Measurements from ENCODE around the gene QRICH2. TPM values are rescaled to one million over a fixed set of nuclear protein-coding genes. Genes with fewer than 3 reads are reported as not detected.
"Not testable (repeated sequence)": the region's sequence is repeated elsewhere in the genome, so short reads cannot be mapped to it uniquely, and the experiment has no call there.

The QRICH2 gene
- polyA plus RNA-seq, 2 donors, result 2.1 to 5.6 TPM

DNA sequence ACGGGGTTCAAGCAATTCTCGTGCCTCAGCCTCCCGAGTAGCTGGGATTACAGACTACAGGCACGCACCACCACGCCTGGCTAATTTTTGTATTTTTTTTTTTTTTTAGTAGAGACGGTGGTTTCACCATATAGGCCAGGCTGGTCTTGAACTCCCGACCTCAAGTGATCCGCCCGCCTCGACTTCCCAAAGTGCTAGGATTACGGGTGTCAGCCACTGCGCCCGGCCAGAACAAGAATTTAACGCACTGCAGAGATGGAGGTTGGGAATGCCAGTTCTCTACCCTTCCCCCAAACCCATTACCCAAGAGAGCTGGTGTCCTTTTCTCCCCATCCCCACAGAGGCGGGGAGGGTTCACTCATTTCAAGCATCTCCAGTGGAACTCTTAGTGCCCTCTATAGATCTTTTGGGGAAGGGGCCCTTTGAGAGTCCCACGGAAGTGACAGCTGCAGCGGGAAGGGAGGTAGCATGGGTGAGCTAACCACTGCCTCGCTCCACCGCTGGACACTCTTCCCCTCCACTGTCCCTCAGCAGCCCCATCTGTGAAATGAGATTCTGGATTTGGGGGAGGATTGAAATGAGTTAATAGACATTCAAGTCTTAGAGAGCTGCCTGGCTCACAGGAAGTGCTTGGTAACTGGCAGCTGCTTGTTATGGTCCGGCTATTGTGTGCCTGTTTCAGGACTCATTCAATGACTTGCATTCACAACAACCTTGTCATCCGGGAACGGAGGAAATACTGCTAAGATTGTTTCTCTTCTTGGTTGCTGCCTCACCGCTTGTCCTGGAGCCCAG is 46.5 kb downstream of the QRICH2 start:
- peak overlapping the region in 1 of 2 donors; percentile 94 for H3K27ac ChIP-seq (ENCODE audit: low read depth in 2 of 2, low read length in 1 of 2)
- H3K9me3 ChIP-seq (ENCODE audit: control insufficient read depth in 2 of 2, insufficient read depth in 1 of 2, low read depth in 1 of 2, low read length in 1 of 2), result no peaks in the 10 kb centered on the region
- no peaks in the 10 kb centered on the region for H3K27me3 ChIP-seq (ENCODE audit: control insufficient read depth in 1 of 2, insufficient read depth in 2 of 2, low read length in 2 of 2)
- no peak overlapping the region for H3K4me3 ChIP-seq (ENCODE audit: low read depth in 1 of 2, low read length in 2 of 2)
- H3K4me1 ChIP-seq (ENCODE audit: control insufficient read depth in 2 of 2, insufficient read depth in 2 of 2, low read length in 1 of 2), result peaks cover 0 to 5% of the 10 kb centered on the region in 2 donors
- WGBS, 2 donors, result 87 to 88% methylated on average over 23 of the region's 23 CpGs
- H3K36me3 ChIP-seq (ENCODE audit: control insufficient read depth in 2 of 2, insufficient read depth in 2 of 2, low read length in 1 of 2), result no peaks in the 10 kb centered on the region

DNA sequence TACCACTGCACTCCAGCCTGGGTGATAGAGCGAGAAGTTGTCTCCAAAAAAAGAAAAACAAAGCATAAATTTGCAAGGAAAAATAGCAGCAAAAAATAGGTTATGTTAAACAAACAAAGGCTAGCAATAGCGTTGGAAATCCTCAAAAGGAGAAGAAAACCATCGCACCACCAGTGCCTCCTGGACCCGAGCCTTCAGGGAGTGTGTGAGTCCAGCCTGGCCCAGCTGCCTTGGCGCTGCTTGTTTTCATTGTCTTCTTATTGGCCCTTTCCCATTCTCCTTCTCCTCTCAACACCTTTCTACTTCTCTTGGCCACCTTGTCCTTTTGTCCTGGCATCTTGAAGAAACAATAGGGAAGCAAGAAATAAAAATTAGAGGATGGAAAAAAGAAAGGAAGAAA is 47.4 kb downstream of the QRICH2 start:
- 70 to 74% methylated on average over 5 of the region's 5 CpGs for WGBS, 2 donors

DNA sequence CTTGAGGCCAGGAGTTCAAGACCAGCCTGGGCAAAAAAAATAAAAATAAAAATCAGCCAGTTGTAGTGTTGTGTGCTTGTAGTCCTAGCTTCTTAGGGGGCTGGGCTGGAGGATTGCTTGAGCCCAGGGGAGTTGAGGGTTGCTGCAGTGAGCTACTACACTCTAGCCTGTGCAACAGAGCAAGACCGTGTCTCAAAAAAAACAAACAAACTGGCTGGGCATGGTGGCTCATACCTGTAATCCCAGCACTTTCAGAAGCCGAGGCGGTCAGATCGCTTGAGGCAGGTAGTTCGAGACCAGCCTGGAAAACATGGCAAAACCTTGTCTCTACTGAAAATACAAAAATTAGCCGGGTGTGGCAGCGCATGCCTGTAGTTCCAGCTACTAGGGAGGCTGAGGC is 47.9 kb downstream of the QRICH2 start:
- no peaks in the 10 kb centered on the region for H3K9me3 ChIP-seq (ENCODE audit: control insufficient read depth in 2 of 2, insufficient read depth in 1 of 2, low read depth in 1 of 2, low read length in 1 of 2)
- peak overlapping the region in 1 of 2 donors; percentile 9 for H3K27ac ChIP-seq (ENCODE audit: low read depth in 2 of 2, low read length in 1 of 2)
- no peak overlapping the region for H3K4me3 ChIP-seq (ENCODE audit: low read depth in 1 of 2, low read length in 2 of 2)
- H3K4me1 ChIP-seq (ENCODE audit: control insufficient read depth in 2 of 2, insufficient read depth in 2 of 2, low read length in 1 of 2), result peaks cover 0 to 5% of the 10 kb centered on the region in 2 donors
- WGBS, 2 donors, result 89 to 90% methylated on average over 7 of the region's 7 CpGs
- no peaks in the 10 kb centered on the region for H3K27me3 ChIP-seq (ENCODE audit: control insufficient read depth in 1 of 2, insufficient read depth in 2 of 2, low read length in 2 of 2)
- no peaks in the 10 kb centered on the region for H3K36me3 ChIP-seq (ENCODE audit: control insufficient read depth in 2 of 2, insufficient read depth in 2 of 2, low read length in 1 of 2)

More for the DNA sequence above, 47.4 kb downstream of the QRICH2 start:
- Histone ChIP-seq H3K4me3 (ENCODE audit: low read depth in 1 of 2, low read length in 2 of 2) (no peak overlapping the region), H3K9me3 (ENCODE audit: control insufficient read depth in 2 of 2, insufficient read depth in 1 of 2, low read depth in 1 of 2, low read length in 1 of 2) (no peaks in the 10 kb centered on the region), H3K4me1 (ENCODE audit: control insufficient read depth in 2 of 2, insufficient read depth in 2 of 2, low read length in 1 of 2) (peaks cover 0 to 5% of the 10 kb centered on the region in 2 donors), H3K27me3 (ENCODE audit: control insufficient read depth in 1 of 2, insufficient read depth in 2 of 2, low read length in 2 of 2) (no peaks in the 10 kb centered on the region), H3K36me3 (ENCODE audit: control insufficient read depth in 2 of 2, insufficient read depth in 2 of 2, low read length in 1 of 2) (no peaks in the 10 kb centered on the region), H3K27ac (ENCODE audit: low read depth in 2 of 2, low read length in 1 of 2) (peak overlapping the region in 1 of 2 donors; percentile 37)

DNA sequence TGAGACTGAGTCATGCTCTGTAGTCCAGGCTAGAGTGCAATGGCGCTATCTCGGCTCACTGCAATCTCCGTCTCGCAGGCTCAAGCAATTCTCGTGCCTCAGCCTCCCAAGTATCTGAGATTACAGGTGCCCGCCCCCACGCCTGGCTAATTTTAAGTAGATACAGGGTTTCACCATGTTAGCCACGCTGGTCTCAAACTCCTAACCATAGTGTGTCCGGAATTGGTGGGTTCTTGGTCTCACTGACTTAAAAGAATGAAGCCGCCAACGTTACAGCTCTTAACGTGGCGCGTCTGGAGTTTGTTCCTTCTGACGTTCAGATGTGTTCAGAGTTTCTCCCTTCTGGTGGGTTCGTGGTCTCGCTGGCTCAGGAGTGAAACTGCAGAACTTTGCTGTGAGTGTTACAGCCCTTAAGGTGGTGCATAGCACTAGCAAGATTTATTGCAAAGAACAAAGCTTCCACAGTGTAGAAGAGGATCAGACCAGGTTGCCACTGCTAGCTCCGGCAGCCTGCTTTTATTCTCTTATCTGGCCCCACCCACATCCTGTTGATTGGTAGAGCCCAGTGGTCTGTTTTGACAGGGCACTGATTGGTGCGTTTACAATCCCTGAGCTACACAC is 51.5 kb downstream of the QRICH2 start:
- WGBS, 2 donors, result 79 to 82% methylated on average over 19 of the region's 19 CpGs
- not testable (repeated sequence) for H3K36me3 ChIP-seq (ENCODE audit: control insufficient read depth in 2 of 2, insufficient read depth in 2 of 2, low read length in 1 of 2); H3K4me3 ChIP-seq (ENCODE audit: low read depth in 1 of 2, low read length in 2 of 2); H3K9me3 ChIP-seq (ENCODE audit: control insufficient read depth in 2 of 2, insufficient read depth in 1 of 2, low read depth in 1 of 2, low read length in 1 of 2); H3K4me1 ChIP-seq (ENCODE audit: control insufficient read depth in 2 of 2, insufficient read depth in 2 of 2, low read length in 1 of 2); H3K27me3 ChIP-seq (ENCODE audit: control insufficient read depth in 1 of 2, insufficient read depth in 2 of 2, low read length in 2 of 2); H3K27ac ChIP-seq (ENCODE audit: low read depth in 2 of 2, low read length in 1 of 2)

DNA sequence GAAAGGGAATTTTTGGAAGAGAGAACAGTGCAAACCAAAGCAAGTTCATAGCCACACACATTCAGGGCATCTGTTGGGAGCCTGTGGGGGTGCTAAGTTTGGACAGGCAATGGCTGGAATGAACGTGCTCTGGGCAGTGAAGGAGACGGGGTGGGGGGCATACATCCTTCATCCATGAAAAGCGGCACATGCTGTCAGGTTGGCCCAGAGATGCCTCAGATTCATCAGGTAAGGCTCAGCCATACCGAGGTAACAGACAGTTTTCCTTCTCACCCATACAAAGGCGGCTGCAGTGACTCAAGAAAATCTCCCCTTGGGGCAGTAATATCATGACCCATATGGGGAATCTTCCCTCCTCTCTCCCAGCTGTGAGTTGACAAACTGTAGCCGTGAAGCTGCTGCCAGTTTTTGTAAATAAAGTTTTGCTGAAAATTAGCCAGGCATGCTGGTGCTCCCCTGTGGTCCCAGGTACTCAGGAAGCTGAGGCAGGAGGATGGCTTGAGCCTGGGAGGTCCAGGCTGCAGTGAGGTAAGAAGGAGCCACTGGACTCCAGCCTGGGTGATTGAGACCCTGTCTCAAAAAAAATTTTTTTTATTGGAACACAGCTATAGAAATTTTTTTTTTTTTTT is 52.2 kb downstream of the QRICH2 start:
- H3K4me1 ChIP-seq (ENCODE audit: control insufficient read depth in 2 of 2, insufficient read depth in 2 of 2, low read length in 1 of 2), result peaks cover 0 to 9% of the 10 kb centered on the region in 2 donors
- no peaks in the 10 kb centered on the region for H3K27me3 ChIP-seq (ENCODE audit: control insufficient read depth in 1 of 2, insufficient read depth in 2 of 2, low read length in 2 of 2)
- no peaks in the 10 kb centered on the region for H3K36me3 ChIP-seq (ENCODE audit: control insufficient read depth in 2 of 2, insufficient read depth in 2 of 2, low read length in 1 of 2)
- H3K4me3 ChIP-seq (ENCODE audit: low read depth in 1 of 2, low read length in 2 of 2), result no peak overlapping the region
- 62 to 80% methylated on average over 6 of the region's 6 CpGs for WGBS, 2 donors
- H3K9me3 ChIP-seq (ENCODE audit: control insufficient read depth in 2 of 2, insufficient read depth in 1 of 2, low read depth in 1 of 2, low read length in 1 of 2), result no peaks in the 10 kb centered on the region
- H3K27ac ChIP-seq (ENCODE audit: low read depth in 2 of 2, low read length in 1 of 2), result no peak overlapping the region

DNA sequence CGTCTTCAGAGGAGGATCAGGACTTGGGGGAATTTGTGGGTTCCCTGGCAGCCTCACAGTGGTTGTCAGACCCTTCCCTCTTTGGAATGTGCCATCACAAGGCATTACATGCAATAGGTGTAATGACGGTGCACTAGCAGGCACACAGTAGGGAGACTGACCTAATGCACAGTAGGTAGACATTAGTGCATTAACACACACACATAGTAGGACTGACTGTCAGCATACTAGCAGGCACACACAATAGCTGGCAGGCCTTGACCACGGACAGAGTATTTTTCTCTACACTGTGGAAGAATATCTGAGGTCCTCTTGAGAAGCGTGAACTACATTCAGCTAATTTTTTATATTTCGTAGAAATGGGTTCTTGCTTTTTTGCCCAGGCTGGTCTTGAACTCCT is 53.8 kb downstream of the QRICH2 start:
- no peaks in the 10 kb centered on the region for H3K27me3 ChIP-seq (ENCODE audit: control insufficient read depth in 1 of 2, insufficient read depth in 2 of 2, low read length in 2 of 2)
- no peak overlapping the region for H3K4me3 ChIP-seq (ENCODE audit: low read depth in 1 of 2, low read length in 2 of 2)
- H3K36me3 ChIP-seq (ENCODE audit: control insufficient read depth in 2 of 2, insufficient read depth in 2 of 2, low read length in 1 of 2), result no peaks in the 10 kb centered on the region
- H3K4me1 ChIP-seq (ENCODE audit: control insufficient read depth in 2 of 2, insufficient read depth in 2 of 2, low read length in 1 of 2), result peaks cover 0 to 7% of the 10 kb centered on the region in 2 donors
- H3K9me3 ChIP-seq (ENCODE audit: control insufficient read depth in 2 of 2, insufficient read depth in 1 of 2, low read depth in 1 of 2, low read length in 1 of 2), result no peaks in the 10 kb centered on the region
- 85 to 90% methylated on average over 5 of the region's 5 CpGs for WGBS, 2 donors
- H3K27ac ChIP-seq (ENCODE audit: low read depth in 2 of 2, low read length in 1 of 2), result no peak overlapping the region

DNA sequence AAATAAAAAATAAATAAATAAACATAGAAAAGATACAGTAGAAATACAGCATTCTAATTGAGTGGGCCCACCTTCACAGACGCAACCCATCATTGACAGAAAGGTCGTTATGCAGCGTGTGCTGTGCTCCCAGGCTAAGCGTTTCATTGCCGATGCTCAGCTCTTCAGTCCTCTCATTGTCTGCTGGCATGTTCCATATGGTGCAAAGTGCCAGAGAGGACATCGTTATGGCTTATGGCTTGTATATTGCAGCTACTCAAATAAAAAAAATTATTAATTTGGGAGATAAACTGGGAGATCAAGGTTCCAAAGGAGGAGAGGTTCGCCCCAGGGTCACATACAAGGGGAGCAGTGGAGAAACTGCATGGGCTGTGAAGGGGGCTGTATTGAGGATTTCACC is 54.2 kb downstream of the QRICH2 start:
- no peak overlapping the region for H3K27ac ChIP-seq (ENCODE audit: low read depth in 2 of 2, low read length in 1 of 2)
- no peaks in the 10 kb centered on the region for H3K36me3 ChIP-seq (ENCODE audit: control insufficient read depth in 2 of 2, insufficient read depth in 2 of 2, low read length in 1 of 2)
- H3K9me3 ChIP-seq (ENCODE audit: control insufficient read depth in 2 of 2, insufficient read depth in 1 of 2, low read depth in 1 of 2, low read length in 1 of 2), result no peaks in the 10 kb centered on the region
- WGBS, 2 donors, result 88 to 91% methylated on average over 7 of the region's 7 CpGs
- peaks cover 0 to 7% of the 10 kb centered on the region in 2 donors for H3K4me1 ChIP-seq (ENCODE audit: control insufficient read depth in 2 of 2, insufficient read depth in 2 of 2, low read length in 1 of 2)
- H3K27me3 ChIP-seq (ENCODE audit: control insufficient read depth in 1 of 2, insufficient read depth in 2 of 2, low read length in 2 of 2), result no peaks in the 10 kb centered on the region
- H3K4me3 ChIP-seq (ENCODE audit: low read depth in 1 of 2, low read length in 2 of 2), result no peak overlapping the region

DNA sequence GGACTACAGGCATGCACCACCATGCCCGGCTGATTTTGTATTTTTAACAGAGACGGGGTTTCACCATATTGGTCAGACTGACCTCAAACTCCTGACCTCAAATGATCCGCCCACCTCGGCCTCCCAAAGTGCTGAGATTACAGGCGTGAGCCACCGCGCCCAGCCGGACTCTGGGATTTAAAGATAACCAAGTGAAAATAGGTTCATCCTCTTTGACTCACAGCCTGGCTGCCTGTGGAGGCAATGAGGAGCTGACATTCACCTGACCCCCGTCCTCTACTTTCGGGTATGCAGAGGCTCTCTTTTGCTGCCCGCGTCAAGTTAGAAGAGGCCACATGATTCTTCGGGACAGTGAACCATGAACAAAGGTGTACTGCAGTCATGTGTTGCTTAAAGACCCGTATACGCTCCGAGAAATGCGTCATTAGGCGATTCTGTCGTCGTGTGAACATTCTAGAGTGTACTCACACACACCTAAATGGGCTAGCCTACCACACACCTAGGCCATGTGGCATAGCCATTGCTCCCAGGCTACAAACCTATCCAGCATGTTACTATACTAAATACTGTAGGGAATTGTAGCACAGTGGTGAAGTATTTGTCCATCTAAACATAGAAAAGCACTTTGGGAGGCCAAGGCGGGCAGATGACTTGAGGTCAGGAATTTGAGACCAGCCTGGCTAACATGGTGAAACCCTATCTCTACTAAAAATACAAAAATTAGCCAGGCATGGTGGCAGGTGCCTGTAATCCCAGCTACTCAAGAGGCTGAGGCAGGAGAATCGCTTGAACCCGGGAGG is 54.9 kb downstream of the QRICH2 start:
- H3K36me3 ChIP-seq (ENCODE audit: control insufficient read depth in 2 of 2, insufficient read depth in 2 of 2, low read length in 1 of 2); H3K4me1 ChIP-seq (ENCODE audit: control insufficient read depth in 2 of 2, insufficient read depth in 2 of 2, low read length in 1 of 2); H3K4me3 ChIP-seq (ENCODE audit: low read depth in 1 of 2, low read length in 2 of 2); H3K9me3 ChIP-seq (ENCODE audit: control insufficient read depth in 2 of 2, insufficient read depth in 1 of 2, low read depth in 1 of 2, low read length in 1 of 2); H3K27me3 ChIP-seq (ENCODE audit: control insufficient read depth in 1 of 2, insufficient read depth in 2 of 2, low read length in 2 of 2): not testable (repeated sequence)
- 87 to 91% methylated on average over 23 of the region's 23 CpGs for WGBS, 2 donors
- peak overlapping the region in 1 of 2 donors; percentile 26 for H3K27ac ChIP-seq (ENCODE audit: low read depth in 2 of 2, low read length in 1 of 2)
